Measurements from ENCODE around the gene TMEM86B.
"Not testable (repeated sequence)": the region's sequence is repeated elsewhere in the genome, so short reads cannot be mapped to it uniquely, and the experiment has no call there.

TMEM86B gene

GRCh38 chr19:55212447-55212846 is 16.1 kb downstream of the TMEM86B start:
- Mint-ChIP-seq H3K27ac (no peak overlapping the region), H3K36me3 (ENCODE audit: low read depth) (peaks cover 6% of the 10 kb centered on the region), H3K4me3 (no peak overlapping the region), H3K4me1 (peaks cover 25% of the 10 kb centered on the region), H3K27me3 (ENCODE audit: low read depth, poor library complexity) (peaks cover 36% of the 10 kb centered on the region), H3K9me3 (peaks cover 53% of the 10 kb centered on the region)
- TF ChIP-seq CTCF (IDR thresholded peaks at IDR 0.05), result no peak
- DNase-seq, result no peak

- no peak for DNase-seq
- peaks cover 25% of the 10 kb centered on the region for H3K4me1 Mint-ChIP-seq
- no peak overlapping the region for H3K4me3 Mint-ChIP-seq
- peaks cover 36% of the 10 kb centered on the region for H3K27me3 Mint-ChIP-seq (ENCODE audit: low read depth, poor library complexity)
- H3K27ac Mint-ChIP-seq, result no peak overlapping the region
- peaks cover 6% of the 10 kb centered on the region for H3K36me3 Mint-ChIP-seq (ENCODE audit: low read depth)
- no peak for TF ChIP-seq CTCF (IDR thresholded peaks at IDR 0.05)
- peaks cover 34% of the 10 kb centered on the region for H3K9me3 Mint-ChIP-seq
These were observed 18.7 kb downstream of the TMEM86B start for GRCh38 chr19:55209693-55210472.

- Mint-ChIP-seq H3K9me3 (peaks cover 28% of the 10 kb centered on the region), H3K4me1 (peaks cover 25% of the 10 kb centered on the region), H3K27me3 (ENCODE audit: low read depth, poor library complexity) (peaks cover 41% of the 10 kb centered on the region), H3K27ac (no peak within 1 kb of the TSS), H3K36me3 (ENCODE audit: low read depth) (peaks cover 6% of the 10 kb centered on the region), H3K4me3 (no peak within 1 kb of the TSS)
- no peak for TF ChIP-seq CTCF (IDR thresholded peaks at IDR 0.05)
- no peak for DNase-seq
These were observed 19.5 kb downstream of the TMEM86B start, which contains the start of gene PTPRH for GRCh38 chr19:55208880-55209692. TSS of gene PTPRH (minus strand) at chr19:55209501. CDS start at chr19:55209433, 68 bp downstream.

- peak; percentile 75 for DNase-seq
- no peak for TF ChIP-seq CTCF (IDR thresholded peaks at IDR 0.05)
- H3K27me3 Mint-ChIP-seq (ENCODE audit: low read depth, poor library complexity), result peaks cover 53% of the 10 kb centered on the region
- no peaks in the 10 kb centered on the region for H3K36me3 Mint-ChIP-seq (ENCODE audit: low read depth)
- peaks cover 7% of the 10 kb centered on the region for H3K9me3 Mint-ChIP-seq
- peak overlapping the region; percentile 66 for H3K27ac Mint-ChIP-seq
- H3K4me3 Mint-ChIP-seq, result peak overlapping the region; percentile 71
- H3K4me1 Mint-ChIP-seq, result peaks cover 25% of the 10 kb centered on the region
These were observed 21.7 kb downstream of the TMEM86B start for GRCh38 chr19:55206664-55207500.

GRCh38 chr19:55202199-55202598 is 26.4 kb downstream of the TMEM86B start:
- H3K36me3 Mint-ChIP-seq (ENCODE audit: low read depth); H3K27ac Mint-ChIP-seq; H3K4me3 Mint-ChIP-seq; H3K4me1 Mint-ChIP-seq; DNase-seq; H3K9me3 Mint-ChIP-seq: not testable (repeated sequence)
- peak; percentile 8 for TF ChIP-seq CTCF (IDR thresholded peaks at IDR 0.05)
- H3K27me3 Mint-ChIP-seq (ENCODE audit: low read depth, poor library complexity), result peaks cover 66% of the 10 kb centered on the region
